Mucosa of gallbladder (tissue), 1 donor: ENCODE data around the gene GSTT4. TPM values are rescaled to one million over a fixed set of nuclear protein-coding genes. Genes with fewer than 3 reads are reported as not detected.
"Not testable (repeated sequence)": the region's sequence is repeated elsewhere in the genome, so short reads cannot be mapped to it uniquely, and the experiment has no call there.

ENCODE experiments used
- DNase-seq: peaks from one replicate; pipeline ENCODE4 v3.0.0-alpha.2; 2020; ENCODE audit warnings: low spot score
- total RNA-seq: library from RNA; stranded (reverse); gene quantifications from one replicate; pipeline ENCODE4 v1.2.1, GENCODE V29; 2021
- donor health status: DM: no; HTN: no; CAD: no.

The GSTT4 gene
- total RNA-seq, 1 donor from 2014 or later, result not detected

- not testable (repeated sequence) for DNase-seq
These were observed 52.4 kb downstream of the GSTT4 start for GRCh38 chr22:23952794-23953405.

DNA sequence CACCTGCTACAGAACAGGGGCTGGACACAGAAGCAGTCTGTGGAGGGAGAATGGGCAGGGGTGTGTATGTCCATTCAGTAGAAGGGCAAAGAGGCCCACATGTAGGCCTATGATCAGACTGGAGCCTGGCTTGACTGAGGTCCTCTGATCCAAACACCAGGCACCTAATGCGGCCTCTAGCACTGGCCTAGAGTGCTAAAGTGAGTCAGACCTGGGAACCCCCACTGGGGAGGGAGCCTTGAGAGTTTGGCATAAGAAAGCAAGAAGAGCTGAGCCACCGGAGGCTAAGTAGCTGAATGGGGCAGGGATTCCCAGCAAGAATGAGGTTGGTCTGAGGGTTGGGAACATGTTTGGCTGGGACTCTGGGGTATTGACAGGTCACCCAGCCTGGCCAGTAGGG is 53.9 kb downstream of the GSTT4 start:
- DNase-seq, result not testable (repeated sequence)

DNA sequence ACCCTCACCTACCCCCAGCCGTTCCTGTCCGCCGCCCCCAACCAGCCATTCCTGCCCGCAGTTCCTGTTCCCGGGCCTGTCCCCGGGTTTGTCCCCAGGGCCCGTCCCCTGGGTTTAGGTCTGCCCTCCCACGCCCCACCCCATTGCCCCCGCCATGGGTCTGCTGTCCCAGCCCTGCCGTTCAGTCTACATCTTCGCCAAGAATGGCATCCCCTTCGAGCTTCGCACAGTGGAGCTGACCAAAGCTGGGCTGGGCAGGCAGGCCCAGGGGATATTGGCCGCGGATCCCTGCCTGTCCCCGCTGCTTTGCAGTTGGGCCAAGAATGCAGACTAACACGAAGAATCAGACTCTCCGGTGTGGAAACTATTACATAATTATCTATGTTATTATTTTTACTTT is 55.5 kb downstream of the GSTT4 start:
- not testable (repeated sequence) for DNase-seq

Other genes with a start within 250 kb of the GSTT4 start
- 1.8 TPM for gene C22orf15, start 242.5 kb downstream of the GSTT4 start, total RNA-seq
- gene CHCHD10, start 237.5 kb downstream of the GSTT4 start, total RNA-seq, result 148 TPM
- gene MMP11, start 232.6 kb downstream of the GSTT4 start, total RNA-seq, result 4.4 TPM
- 70.7 TPM for gene SMARCB1, start 218.5 kb downstream of the GSTT4 start, total RNA-seq
- gene DERL3, start 166.4 kb downstream of the GSTT4 start, total RNA-seq, result 6.2 TPM
- gene SLC2A11, start 147.6 kb downstream of the GSTT4 start, total RNA-seq, result 24.0 TPM
- gene MIF, start 111.1 kb downstream of the GSTT4 start, total RNA-seq, result 668 TPM
- 16.2 TPM for gene GSTT2B, start 44.3 kb downstream of the GSTT4 start, total RNA-seq
- 3.0 TPM for gene DDTL, start 38.6 kb downstream of the GSTT4 start, total RNA-seq
- gene DDT, start 31.0 kb downstream of the GSTT4 start, total RNA-seq, result 151 TPM
- gene GSTT2, start 25.3 kb downstream of the GSTT4 start, total RNA-seq, result 0.81 TPM
- 88.0 TPM for gene CABIN1, start 5.9 kb upstream of the GSTT4 start, total RNA-seq
- 2.0 TPM for gene SUSD2, start 176.0 kb upstream of the GSTT4 start, total RNA-seq
- gene GGT5, start 239.6 kb upstream of the GSTT4 start, total RNA-seq, result 21.8 TPM